Lower lobe of right lung (tissue), 2 donors: ENCODE results near the gene SORL1. TPM values are rescaled to one million over a fixed set of nuclear protein-coding genes. Genes with fewer than 3 reads are reported as not detected.
A peak's percentile ranks its signal among the peaks of the same experiment; 100 is the strongest.

Source experiments
- ATAC-seq, 2 donors: fragments of 200-7000 bp; cut with Tn5 transposase; one replicate each; pipeline ENCODE4 v1.9.1; 2020 to 2022; ENCODE audit warnings: mild to moderate bottlenecking in 2 of 2, moderate library complexity in 2 of 2
- DNase-seq: peaks from one replicate; pipeline ENCODE4 v3.0.0-alpha.2; 2020
- H3K27ac ChIP-seq: fragments of 200-600 bp; one replicate; pipeline ENCODE4 v1.8.0; 2022
- H3K27me3 ChIP-seq: fragments of 200-600 bp; one replicate; pipeline ENCODE4 v1.8.0; 2022; ENCODE audit warnings: low read depth
- H3K36me3 ChIP-seq: fragments of 200-600 bp; one replicate; pipeline ENCODE4 v1.8.0; 2022; ENCODE audit warnings: mild to moderate bottlenecking
- H3K4me1 ChIP-seq: fragments of 200-600 bp; one replicate; pipeline ENCODE4 v1.8.0; 2022
- H3K4me3 ChIP-seq: fragments of 200-600 bp; one replicate; pipeline ENCODE4 v1.8.0; 2022; ENCODE audit warnings: mild to moderate bottlenecking
- H3K9me3 ChIP-seq: fragments of 200-600 bp; one replicate; pipeline ENCODE4 v1.8.0; 2022
- CTCF ChIP-seq: fragments of 200-600 bp; IDR thresholded peaks from one replicate; pipeline ENCODE4 v1.8.0; 2022; ENCODE audit warnings: antibody characterized with exemption, mild to moderate bottlenecking
- intact Hi-C: fragments of 100-400 bp; cut with DNase I; formaldehyde crosslinking; loops from one replicate; pipeline ENCODE4 v1.11.0; 2022
- total RNA-seq: library from RNA; stranded (reverse); fragmentation: NEBNext Ultra II Directional; extraction: Animal tissue kit (Norgen Biotek cat#: 25700); gene quantifications from one replicate; pipeline ENCODE4 v1.2.1, GENCODE V29; 2021
- donor health status: DM: no; HTN: yes; CAD: no; lungs with severe emphysema.

SORL1 gene
- total RNA-seq, 1 donor from 2014 or later, result 74.0 TPM

DNA sequence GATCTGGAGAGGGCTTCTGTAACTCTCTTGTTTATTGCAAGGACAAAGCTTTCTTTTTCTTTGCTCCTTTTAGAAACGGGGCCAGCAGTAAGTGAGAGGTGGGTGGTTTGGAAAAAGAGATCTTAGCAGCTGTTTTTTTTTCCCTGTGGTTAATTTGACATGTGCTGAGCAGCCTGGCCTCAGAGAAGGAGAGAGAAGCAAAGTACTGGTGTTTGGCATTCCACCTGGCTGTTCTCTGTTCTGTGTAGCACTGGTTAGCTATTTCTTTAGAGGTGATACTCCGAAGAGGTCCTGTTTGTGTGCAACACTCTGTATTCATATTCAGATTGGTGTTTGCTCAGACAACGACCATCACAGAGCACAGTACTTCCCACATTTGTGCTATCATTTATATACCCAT lies 81.5 kb downstream of the SORL1 start:
- ATAC-seq (no peak), DNase-seq (no peak)
- Histone ChIP-seq H3K36me3 (peaks cover 11% of the 10 kb centered on the region), H3K4me3 (no peak overlapping the region), H3K9me3 (peaks cover 6% of the 10 kb centered on the region), H3K27ac (no peak overlapping the region), H3K4me1 (no peaks in the 10 kb centered on the region), H3K27me3 (no peaks in the 10 kb centered on the region)
- intact Hi-C loops, result no loop called here
- no peak for TF ChIP-seq CTCF

DNA sequence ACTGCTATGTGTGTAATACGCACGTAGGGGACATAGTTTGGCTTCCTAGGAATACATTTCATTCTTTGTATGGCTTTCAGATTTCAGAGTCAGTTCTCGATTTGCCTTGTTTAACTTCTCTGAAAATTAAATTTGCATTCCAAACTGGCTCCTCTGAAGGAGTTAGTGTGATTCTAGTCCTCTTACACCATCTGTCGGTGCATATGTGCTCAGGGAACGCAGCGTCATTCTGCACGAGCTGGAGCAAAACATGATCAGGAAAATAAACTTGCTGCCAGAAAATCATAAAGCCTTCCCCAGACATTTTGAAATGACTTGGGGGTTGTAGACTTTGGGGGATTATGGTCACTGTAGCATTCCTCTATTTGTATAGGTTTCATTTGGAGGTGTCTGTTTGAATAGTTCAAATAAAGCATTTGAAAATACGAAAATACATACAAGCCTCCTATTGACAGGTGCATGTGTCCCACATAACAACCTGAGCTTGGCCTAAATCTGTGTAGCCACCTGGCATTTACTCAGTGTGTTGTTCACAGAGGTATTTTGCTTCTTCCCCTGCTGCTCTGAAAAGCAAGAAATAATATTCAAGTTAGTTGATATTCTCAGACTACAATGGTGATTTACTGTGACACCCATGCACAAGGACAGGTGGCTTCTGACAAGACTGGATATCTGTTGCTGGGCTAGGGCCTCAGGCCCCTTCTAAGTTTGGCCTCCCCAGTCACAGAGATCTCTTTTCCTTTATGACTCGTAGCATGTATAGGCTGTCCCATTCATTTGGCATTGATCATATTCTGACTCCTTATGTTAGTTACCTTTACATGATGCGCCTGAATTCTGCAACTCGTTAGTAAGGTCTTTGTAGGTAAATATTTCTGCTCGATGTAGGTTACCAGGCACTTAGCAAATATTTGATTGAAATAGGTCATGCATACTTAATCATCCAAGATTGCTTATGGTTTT lies 82.3 kb downstream of the SORL1 start:
- Histone ChIP-seq H3K27ac (no peak overlapping the region), H3K4me1 (no peaks in the 10 kb centered on the region), H3K9me3 (peaks cover 6% of the 10 kb centered on the region), H3K27me3 (no peaks in the 10 kb centered on the region), H3K36me3 (peaks cover 11% of the 10 kb centered on the region), H3K4me3 (no peak overlapping the region)
- intact Hi-C loops, result no loop called here
- ATAC-seq, result no peak
- TF ChIP-seq CTCF, result peak; percentile 27
- no peak for DNase-seq

DNA sequence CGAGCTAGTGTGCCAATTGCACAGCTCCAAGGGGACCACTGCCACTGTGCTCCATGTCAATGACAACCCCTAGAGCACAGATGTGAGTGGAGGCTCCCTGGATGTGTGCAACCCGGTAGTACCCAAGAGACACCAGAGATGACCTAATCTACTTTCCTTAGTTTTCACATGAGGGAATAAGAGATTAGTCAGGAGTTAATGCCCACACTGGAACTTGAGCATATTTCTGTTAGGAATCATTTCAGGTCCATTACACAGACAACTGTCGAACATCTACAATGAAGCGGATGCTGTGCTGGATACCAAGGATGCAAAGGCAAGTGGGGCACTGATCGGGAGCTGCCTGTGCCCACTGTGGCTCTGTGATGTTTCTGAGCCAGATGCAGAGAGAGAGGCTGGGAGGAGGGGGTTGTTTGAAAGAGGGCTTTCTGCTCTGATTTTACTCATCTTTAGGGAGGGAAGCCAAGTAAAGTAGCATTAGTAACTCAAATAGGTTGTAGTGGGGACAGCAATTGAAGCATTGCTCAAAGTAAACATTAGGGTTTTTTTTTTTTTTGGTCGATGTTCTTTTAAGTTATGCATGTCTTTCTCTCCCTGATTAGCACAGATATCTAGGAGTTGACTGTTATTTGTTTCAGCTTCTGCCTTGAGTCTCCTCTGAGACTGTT lies 83.1 kb downstream of the SORL1 start:
- Histone ChIP-seq H3K4me1 (no peaks in the 10 kb centered on the region), H3K9me3 (peaks cover 2% of the 10 kb centered on the region), H3K27me3 (no peaks in the 10 kb centered on the region), H3K4me3 (no peak overlapping the region), H3K36me3 (peaks cover 11% of the 10 kb centered on the region), H3K27ac (no peak overlapping the region)
- no peak for TF ChIP-seq CTCF
- intact Hi-C loops, result no loop called here
- ATAC-seq (no peak), DNase-seq (no peak)

DNA sequence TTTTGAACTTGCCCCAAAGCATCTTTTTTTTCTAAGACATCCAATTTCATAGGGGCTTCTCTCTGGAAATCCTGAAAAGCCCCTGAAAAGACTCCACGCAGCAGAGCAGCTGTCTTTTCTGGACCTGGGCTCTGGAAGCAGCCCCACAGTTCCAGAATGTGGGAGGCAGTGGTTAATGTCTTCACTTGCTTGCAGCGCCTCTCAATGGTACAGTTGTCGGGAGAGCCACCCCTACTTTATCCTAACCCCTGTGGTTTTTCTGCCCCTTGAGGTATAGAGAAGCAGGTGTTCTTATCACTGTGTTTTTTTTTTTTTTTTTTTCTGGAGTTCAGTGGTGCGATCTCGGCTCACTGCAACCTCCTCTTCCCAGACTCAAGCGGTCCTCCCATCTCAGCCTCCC lies 84.0 kb downstream of the SORL1 start:
- Histone ChIP-seq H3K4me1 (no peaks in the 10 kb centered on the region), H3K4me3 (no peak overlapping the region), H3K36me3 (peaks cover 11% of the 10 kb centered on the region), H3K27me3 (no peaks in the 10 kb centered on the region), H3K27ac (no peak overlapping the region), H3K9me3 (no peaks in the 10 kb centered on the region)
- no peak for TF ChIP-seq CTCF
- ATAC-seq (no peak), DNase-seq (no peak)
- intact Hi-C loops, result no loop called here

- Histone ChIP-seq H3K4me3 (no peak overlapping the region), H3K27me3 (no peaks in the 10 kb centered on the region), H3K9me3 (no peaks in the 10 kb centered on the region), H3K36me3 (peaks cover 11% of the 10 kb centered on the region), H3K4me1 (no peaks in the 10 kb centered on the region), H3K27ac (no peak overlapping the region)
- intact Hi-C loops, result no loop called here
- TF ChIP-seq CTCF, result no peak
- ATAC-seq, result no peak
- no peak for DNase-seq
Observed at GRCh38 chr11:121538054-121538453, 85.9 kb downstream of the SORL1 start.
